Loucy (cell line): ENCODE measurements around the gene CFAP100.

Source experiments
- EZH2phosphoT487 ChIP-seq: fragments of 200-600 bp; IDR thresholded peaks from 2 replicates; pipeline ENCODE4 v1.6.1; 2018; ENCODE audit warnings: antibody characterized with exemption, mild to moderate bottlenecking, moderate library complexity, borderline replicate concordance
- TF ChIP-seq, protein P1 (sequence below): fragments of 200-600 bp; sonication (generic); conservative IDR thresholded peaks from 2 replicates; pipeline ENCODE4 v1.5.1; 2014; ENCODE audit warnings: mild to moderate bottlenecking, antibody characterized with exemption, low read length

DNA sequence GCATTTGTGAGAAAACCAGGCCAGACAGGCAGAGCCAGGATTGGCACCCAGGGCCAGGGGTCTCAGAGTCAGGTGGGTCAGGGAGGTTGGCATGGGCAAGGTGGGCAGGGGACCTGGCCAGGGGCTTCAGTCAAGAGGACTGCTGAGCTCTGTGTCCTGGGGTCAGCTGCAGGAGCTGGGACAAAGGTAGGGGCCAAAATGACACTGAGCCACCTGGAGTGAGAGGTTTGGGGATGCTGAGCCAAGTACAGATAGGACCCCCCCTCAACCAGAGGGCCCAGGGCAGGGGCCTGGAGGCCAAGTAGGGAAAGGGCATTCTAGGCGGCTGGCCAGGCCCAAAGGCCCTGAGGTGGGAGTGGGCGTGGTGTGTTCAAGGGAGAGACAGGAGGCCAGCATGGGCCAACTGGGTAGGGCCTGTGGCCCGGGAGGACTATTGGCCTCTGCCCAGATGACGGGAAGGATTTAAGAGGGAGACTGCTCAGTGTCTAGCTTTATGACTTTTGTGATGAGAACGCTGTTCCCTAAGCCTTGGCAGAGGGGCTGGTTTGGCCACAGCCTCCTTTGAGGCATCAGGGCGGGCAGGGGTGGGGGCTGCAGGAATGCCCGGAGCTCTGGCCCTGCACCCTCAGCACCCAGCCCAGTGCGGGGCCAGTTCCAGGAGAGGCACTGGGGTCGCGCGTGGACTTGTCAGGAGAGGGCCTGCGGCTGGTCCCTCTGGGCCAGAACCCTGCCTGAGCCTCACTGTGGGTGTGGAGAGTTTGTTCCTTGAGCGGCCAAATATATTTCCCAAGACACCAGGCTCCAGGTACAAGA lies 3.1 kb downstream of the CFAP100 start:
- TF ChIP-seq, protein P1, sequence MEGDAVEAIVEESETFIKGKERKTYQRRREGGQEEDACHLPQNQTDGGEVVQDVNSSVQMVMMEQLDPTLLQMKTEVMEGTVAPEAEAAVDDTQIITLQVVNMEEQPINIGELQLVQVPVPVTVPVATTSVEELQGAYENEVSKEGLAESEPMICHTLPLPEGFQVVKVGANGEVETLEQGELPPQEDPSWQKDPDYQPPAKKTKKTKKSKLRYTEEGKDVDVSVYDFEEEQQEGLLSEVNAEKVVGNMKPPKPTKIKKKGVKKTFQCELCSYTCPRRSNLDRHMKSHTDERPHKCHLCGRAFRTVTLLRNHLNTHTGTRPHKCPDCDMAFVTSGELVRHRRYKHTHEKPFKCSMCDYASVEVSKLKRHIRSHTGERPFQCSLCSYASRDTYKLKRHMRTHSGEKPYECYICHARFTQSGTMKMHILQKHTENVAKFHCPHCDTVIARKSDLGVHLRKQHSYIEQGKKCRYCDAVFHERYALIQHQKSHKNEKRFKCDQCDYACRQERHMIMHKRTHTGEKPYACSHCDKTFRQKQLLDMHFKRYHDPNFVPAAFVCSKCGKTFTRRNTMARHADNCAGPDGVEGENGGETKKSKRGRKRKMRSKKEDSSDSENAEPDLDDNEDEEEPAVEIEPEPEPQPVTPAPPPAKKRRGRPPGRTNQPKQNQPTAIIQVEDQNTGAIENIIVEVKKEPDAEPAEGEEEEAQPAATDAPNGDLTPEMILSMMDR: no peak
- no peak for TF ChIP-seq EZH2phosphoT487
